ENCODE measurements around the gene BRD1. TPM values are rescaled to one million over a fixed set of nuclear protein-coding genes. Genes with fewer than 3 reads are reported as not detected.

BRD1 gene
- polyA plus RNA-seq, 1 experiment, result 4.6 TPM

GRCh38 chr22:49776891-49777290 is 50.8 kb downstream of the BRD1 start:
- Histone ChIP-seq H3K36me3 (ENCODE audit: control insufficient read depth, insufficient read depth, low read length) (peaks cover 42% of the 10 kb centered on the region), H3K27me3 (ENCODE audit: control insufficient read depth, insufficient read depth, low read length) (no peaks in the 10 kb centered on the region), H3K4me3 (ENCODE audit: low read depth, low read length) (no peak overlapping the region)
- DNase-seq (ENCODE audit: low read depth), result no peak
- CTCF ChIA-PET, result no interaction called here
- TF ChIP-seq, protein P1, sequence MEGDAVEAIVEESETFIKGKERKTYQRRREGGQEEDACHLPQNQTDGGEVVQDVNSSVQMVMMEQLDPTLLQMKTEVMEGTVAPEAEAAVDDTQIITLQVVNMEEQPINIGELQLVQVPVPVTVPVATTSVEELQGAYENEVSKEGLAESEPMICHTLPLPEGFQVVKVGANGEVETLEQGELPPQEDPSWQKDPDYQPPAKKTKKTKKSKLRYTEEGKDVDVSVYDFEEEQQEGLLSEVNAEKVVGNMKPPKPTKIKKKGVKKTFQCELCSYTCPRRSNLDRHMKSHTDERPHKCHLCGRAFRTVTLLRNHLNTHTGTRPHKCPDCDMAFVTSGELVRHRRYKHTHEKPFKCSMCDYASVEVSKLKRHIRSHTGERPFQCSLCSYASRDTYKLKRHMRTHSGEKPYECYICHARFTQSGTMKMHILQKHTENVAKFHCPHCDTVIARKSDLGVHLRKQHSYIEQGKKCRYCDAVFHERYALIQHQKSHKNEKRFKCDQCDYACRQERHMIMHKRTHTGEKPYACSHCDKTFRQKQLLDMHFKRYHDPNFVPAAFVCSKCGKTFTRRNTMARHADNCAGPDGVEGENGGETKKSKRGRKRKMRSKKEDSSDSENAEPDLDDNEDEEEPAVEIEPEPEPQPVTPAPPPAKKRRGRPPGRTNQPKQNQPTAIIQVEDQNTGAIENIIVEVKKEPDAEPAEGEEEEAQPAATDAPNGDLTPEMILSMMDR (IDR thresholded peaks at IDR 0.05; ENCODE audit: insufficient read depth, low read depth, low read length), result no peak
- POLR2A ChIA-PET, result no interaction called here

- no peak for DNase-seq (ENCODE audit: low read depth)
- peaks cover 42% of the 10 kb centered on the region for H3K36me3 ChIP-seq (ENCODE audit: control insufficient read depth, insufficient read depth, low read length)
- POLR2A ChIA-PET, result no interaction called here
- H3K4me3 ChIP-seq (ENCODE audit: low read depth, low read length), result no peak overlapping the region
- TF ChIP-seq, protein P1 (IDR thresholded peaks at IDR 0.05; ENCODE audit: insufficient read depth, low read depth, low read length), result no peak
- CTCF ChIA-PET, result interaction anchor here (0.5 kb wide), 1 partner anchor 220 kb away, joined by 3 read pairs; no protein-coding TSS in a partner anchor
- no peaks in the 10 kb centered on the region for H3K27me3 ChIP-seq (ENCODE audit: control insufficient read depth, insufficient read depth, low read length)
These were observed 51.7 kb downstream of the BRD1 start for GRCh38 chr22:49775867-49776511.

- Histone ChIP-seq H3K4me3 (ENCODE audit: low read depth, low read length) (no peak overlapping the region), H3K36me3 (ENCODE audit: control insufficient read depth, insufficient read depth, low read length) (peaks cover 41% of the 10 kb centered on the region), H3K27me3 (ENCODE audit: control insufficient read depth, insufficient read depth, low read length) (no peaks in the 10 kb centered on the region)
- no peak for DNase-seq (ENCODE audit: low read depth)
- CTCF ChIA-PET, result no interaction called here
- POLR2A ChIA-PET, result no interaction called here
- TF ChIP-seq, protein P1 (IDR thresholded peaks at IDR 0.05; ENCODE audit: insufficient read depth, low read depth, low read length), result no peak
These were observed 52.3 kb downstream of the BRD1 start for GRCh38 chr22:49775191-49775866.

DNA sequence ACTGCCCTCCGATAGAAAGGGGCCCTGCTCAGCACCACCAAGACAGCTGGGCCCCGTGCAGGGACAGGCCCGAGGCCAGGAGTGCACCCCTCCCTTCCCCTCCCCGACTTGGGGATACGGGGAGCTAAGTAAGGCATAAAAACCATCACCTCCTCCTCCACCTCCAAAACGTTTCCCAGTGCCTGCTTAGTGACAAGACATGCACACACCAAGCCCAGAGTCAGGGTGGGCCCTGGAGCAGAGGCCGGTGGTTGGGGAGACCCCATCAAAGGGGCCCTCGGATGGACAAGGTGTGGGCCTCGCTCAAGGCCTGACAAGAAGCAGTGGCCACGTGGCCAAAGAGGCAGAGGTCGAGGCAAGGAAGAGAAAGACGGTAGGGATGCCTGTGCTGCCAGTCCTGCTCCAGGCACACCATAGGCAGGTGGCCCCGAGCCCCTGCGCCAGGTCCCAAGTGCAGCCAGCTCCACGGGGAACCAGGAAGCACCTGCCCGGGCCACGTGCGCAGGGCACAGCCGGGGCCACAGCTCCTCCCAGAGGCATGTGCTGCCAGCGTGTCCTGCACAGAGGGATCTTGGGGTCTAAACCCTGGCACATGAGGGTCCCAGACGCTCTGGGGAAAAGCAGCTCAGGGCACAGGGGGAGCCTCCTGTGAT is 53.0 kb downstream of the BRD1 start:
- Histone ChIP-seq H3K4me3 (ENCODE audit: low read depth, low read length) (no peak overlapping the region), H3K27me3 (ENCODE audit: control insufficient read depth, insufficient read depth, low read length) (no peaks in the 10 kb centered on the region), H3K36me3 (ENCODE audit: control insufficient read depth, insufficient read depth, low read length) (peaks cover 38% of the 10 kb centered on the region)
- DNase-seq (ENCODE audit: low read depth), result no peak
- TF ChIP-seq, protein P1 (IDR thresholded peaks at IDR 0.05; ENCODE audit: insufficient read depth, low read depth, low read length), result no peak
- POLR2A ChIA-PET, result no interaction called here
- CTCF ChIA-PET, result no interaction called here

DNA sequence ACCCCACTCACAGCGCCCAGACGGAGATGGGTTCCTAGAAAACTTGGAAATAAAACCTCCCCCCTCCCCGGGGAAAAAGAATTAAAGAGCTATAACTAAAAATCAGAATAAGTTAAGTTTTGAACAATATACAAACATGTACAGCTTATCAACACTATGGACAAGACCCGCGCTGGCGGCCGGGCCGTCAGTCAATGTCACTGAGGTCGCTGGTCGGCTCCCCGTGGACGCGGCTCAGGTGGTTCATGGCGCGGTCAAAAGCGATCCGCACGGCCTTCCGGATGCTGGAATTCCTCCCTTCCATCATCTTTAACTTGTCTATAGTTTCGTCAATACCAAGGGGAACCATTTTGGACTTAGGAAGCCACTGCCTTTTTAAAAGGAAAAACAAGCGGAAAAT is 53.6 kb downstream of the BRD1 start:
- H3K36me3 ChIP-seq (ENCODE audit: control insufficient read depth, insufficient read depth, low read length), result peaks cover 36% of the 10 kb centered on the region
- ChIA-PET POLR2A (no interaction called here), CTCF (no interaction called here)
- TF ChIP-seq, protein P1 (IDR thresholded peaks at IDR 0.05; ENCODE audit: insufficient read depth, low read depth, low read length), result no peak
- no peaks in the 10 kb centered on the region for H3K27me3 ChIP-seq (ENCODE audit: control insufficient read depth, insufficient read depth, low read length)
- no peak for DNase-seq (ENCODE audit: low read depth)
- no peak overlapping the region for H3K4me3 ChIP-seq (ENCODE audit: low read depth, low read length)

Measured in BJ (cell line).